Neural progenitor cell (in vitro differentiated cells): ENCODE results near the gene MARCKSL1.

ENCODE experiments used
- CTCF ChIP-seq: fragments of 200-600 bp; sonication (generic); IDR thresholded peaks from 2 replicates; pipeline ENCODE4 v1.5.1; 2017; ENCODE audit warnings: antibody characterized with exemption, mild to moderate bottlenecking
- EZH2phosphoT487 ChIP-seq: fragments of 200-600 bp; sonication (generic); IDR thresholded peaks from 2 replicates; pipeline ENCODE4 v1.6.1; 2017; ENCODE audit warnings: antibody characterized with exemption

- TF ChIP-seq CTCF (no peak), EZH2phosphoT487 (no peak)
Measured at GRCh38 chr1:32303997-32304622, 31.9 kb downstream of the MARCKSL1 start.
